Measurements from ENCODE around the gene NKG7. TPM values are rescaled to one million over a fixed set of nuclear protein-coding genes. Genes with fewer than 3 reads are reported as not detected.
A peak's percentile ranks its signal among the peaks of the same experiment; 100 is the strongest.
"Not testable (repeated sequence)": the region's sequence is repeated elsewhere in the genome, so short reads cannot be mapped to it uniquely, and the experiment has no call there.

The NKG7 gene
- total RNA-seq, 1 donor: not detected

- DNase-seq (ENCODE audit: insufficient read length, low spot score, missing footprints): no peak
- Histone ChIP-seq H3K27ac (ENCODE audit: low read depth, low read length) (no peak overlapping the region), H3K4me1 (ENCODE audit: insufficient read depth, low read length) (no peaks in the 10 kb centered on the region), H4K20me1 (ENCODE audit: insufficient read depth, low read length) (no peaks in the 10 kb centered on the region), H3K9me3 (ENCODE audit: low read depth, low read length) (no peaks in the 10 kb centered on the region), H3K36me3 (ENCODE audit: insufficient read depth, low read length) (no peaks in the 10 kb centered on the region), H3K4me2 (ENCODE audit: insufficient read depth, low read length) (no peak overlapping the region), H2AFZ (ENCODE audit: low read length) (no peak overlapping the region), H3K4me3 (ENCODE audit: insufficient read depth, low read length) (no peak overlapping the region), H3K79me2 (ENCODE audit: insufficient read depth, low read length) (no peaks in the 10 kb centered on the region), H3K27me3 (ENCODE audit: insufficient read depth, low read length) (no peaks in the 10 kb centered on the region)
- no peak for TF ChIP-seq CTCF (IDR thresholded peaks at IDR 0.05; ENCODE audit: extremely low read depth, low read depth, low read length)
Measured at GRCh38 chr19:51415187-51415586, 42.7 kb upstream of the NKG7 start.

- no peak overlapping the region for H2AFZ ChIP-seq (ENCODE audit: low read length)
- DNase-seq (ENCODE audit: insufficient read length, low spot score, missing footprints): no peak
- H3K79me2 ChIP-seq (ENCODE audit: insufficient read depth, low read length): no peaks in the 10 kb centered on the region
- H3K9me3 ChIP-seq (ENCODE audit: low read depth, low read length): no peaks in the 10 kb centered on the region
- no peak overlapping the region for H3K27ac ChIP-seq (ENCODE audit: low read depth, low read length)
- H3K27me3 ChIP-seq (ENCODE audit: insufficient read depth, low read length): no peaks in the 10 kb centered on the region
- no peaks in the 10 kb centered on the region for H3K36me3 ChIP-seq (ENCODE audit: insufficient read depth, low read length)
- H4K20me1 ChIP-seq (ENCODE audit: insufficient read depth, low read length): no peaks in the 10 kb centered on the region
- no peak for TF ChIP-seq CTCF (IDR thresholded peaks at IDR 0.05; ENCODE audit: extremely low read depth, low read depth, low read length)
- H3K4me3 ChIP-seq (ENCODE audit: insufficient read depth, low read length): no peak overlapping the region
- no peak overlapping the region for H3K4me2 ChIP-seq (ENCODE audit: insufficient read depth, low read length)
- H3K4me1 ChIP-seq (ENCODE audit: insufficient read depth, low read length): no peaks in the 10 kb centered on the region
Measured at GRCh38 chr19:51410950-51411748, 38.7 kb upstream of the NKG7 start.

GRCh38 chr19:51407511-51408131, 35.2 kb upstream of the NKG7 start:
- H3K4me3 ChIP-seq (ENCODE audit: insufficient read depth, low read length): no peak overlapping the region
- H3K36me3 ChIP-seq (ENCODE audit: insufficient read depth, low read length): no peaks in the 10 kb centered on the region
- no peaks in the 10 kb centered on the region for H4K20me1 ChIP-seq (ENCODE audit: insufficient read depth, low read length)
- no peaks in the 10 kb centered on the region for H3K79me2 ChIP-seq (ENCODE audit: insufficient read depth, low read length)
- H3K4me2 ChIP-seq (ENCODE audit: insufficient read depth, low read length): no peak overlapping the region
- no peak overlapping the region for H2AFZ ChIP-seq (ENCODE audit: low read length)
- no peaks in the 10 kb centered on the region for H3K9me3 ChIP-seq (ENCODE audit: low read depth, low read length)
- H3K4me1 ChIP-seq (ENCODE audit: insufficient read depth, low read length): no peaks in the 10 kb centered on the region
- peak; percentile 90 for DNase-seq (ENCODE audit: insufficient read length, low spot score, missing footprints)
- H3K27me3 ChIP-seq (ENCODE audit: insufficient read depth, low read length): no peaks in the 10 kb centered on the region
- peak; percentile 60 for TF ChIP-seq CTCF (IDR thresholded peaks at IDR 0.05; ENCODE audit: extremely low read depth, low read depth, low read length)
- H3K27ac ChIP-seq (ENCODE audit: low read depth, low read length): no peak overlapping the region

- H3K9me3 ChIP-seq (ENCODE audit: low read depth, low read length): no peaks in the 10 kb centered on the region
- H3K4me1 ChIP-seq (ENCODE audit: insufficient read depth, low read length): no peaks in the 10 kb centered on the region
Measured at GRCh38 chr19:51402117-51402516, 29.7 kb upstream of the NKG7 start.

GRCh38 chr19:51399936-51400335, 27.5 kb upstream of the NKG7 start:
- H3K9me3 ChIP-seq (ENCODE audit: low read depth, low read length); H3K4me3 ChIP-seq (ENCODE audit: insufficient read depth, low read length); H4K20me1 ChIP-seq (ENCODE audit: insufficient read depth, low read length); H3K36me3 ChIP-seq (ENCODE audit: insufficient read depth, low read length); H3K4me1 ChIP-seq (ENCODE audit: insufficient read depth, low read length); H3K79me2 ChIP-seq (ENCODE audit: insufficient read depth, low read length); DNase-seq (ENCODE audit: insufficient read length, low spot score, missing footprints); H3K27ac ChIP-seq (ENCODE audit: low read depth, low read length); H3K4me2 ChIP-seq (ENCODE audit: insufficient read depth, low read length); H2AFZ ChIP-seq (ENCODE audit: low read length); H3K27me3 ChIP-seq (ENCODE audit: insufficient read depth, low read length): not testable (repeated sequence)

More at GRCh38 chr19:51402117-51402516, 29.7 kb upstream of the NKG7 start:
- TF ChIP-seq CTCF (IDR thresholded peaks at IDR 0.05; ENCODE audit: extremely low read depth, low read depth, low read length): no peak
- Histone ChIP-seq H4K20me1 (ENCODE audit: insufficient read depth, low read length) (no peaks in the 10 kb centered on the region), H3K79me2 (ENCODE audit: insufficient read depth, low read length) (no peaks in the 10 kb centered on the region), H3K27me3 (ENCODE audit: insufficient read depth, low read length) (no peaks in the 10 kb centered on the region), H3K27ac (ENCODE audit: low read depth, low read length) (no peak overlapping the region), H3K36me3 (ENCODE audit: insufficient read depth, low read length) (no peaks in the 10 kb centered on the region), H3K4me2 (ENCODE audit: insufficient read depth, low read length) (no peak overlapping the region), H3K4me3 (ENCODE audit: insufficient read depth, low read length) (no peak overlapping the region), H2AFZ (ENCODE audit: low read length) (no peak overlapping the region)
- DNase-seq (ENCODE audit: insufficient read length, low spot score, missing footprints): no peak
